ENCODE data around the gene PNPLA2.

Gene PNPLA2

GRCh38 chr11:868394-868793 is 49.7 kb downstream of the PNPLA2 start:
- TF ChIP-seq CTCF (IDR thresholded peaks at IDR 0.05; ENCODE audit: low read depth, low read length) = no peak
- DNase-seq (ENCODE audit: low read depth in 2 of 2) = no peak
- no peak overlapping the region for H3K4me3 ChIP-seq (replicated peaks in 1 of 2; ENCODE audit: low read depth in 2 of 2, low read length in 2 of 2)

- no peak for TF ChIP-seq CTCF (IDR thresholded peaks at IDR 0.05; ENCODE audit: low read depth, low read length)
- no peak for DNase-seq (ENCODE audit: low read depth in 2 of 2)
- H3K4me3 ChIP-seq (replicated peaks in 1 of 2; ENCODE audit: low read depth in 2 of 2, low read length in 2 of 2) = no peak overlapping the region
These were observed 50.1 kb downstream of the PNPLA2 start for GRCh38 chr11:868802-869201.

GRCh38 chr11:869399-870126 is 50.8 kb downstream of the PNPLA2 start:
- no peak for TF ChIP-seq CTCF (IDR thresholded peaks at IDR 0.05; ENCODE audit: low read depth, low read length)
- H3K4me3 ChIP-seq (replicated peaks in 1 of 2; ENCODE audit: low read depth in 2 of 2, low read length in 2 of 2) = no peak overlapping the region
- DNase-seq (ENCODE audit: low read depth in 2 of 2) = no peak

GRCh38 chr11:870127-870413 is 51.4 kb downstream of the PNPLA2 start:
- DNase-seq (ENCODE audit: low read depth in 2 of 2) = no peak
- peak; percentile 24 for TF ChIP-seq CTCF (IDR thresholded peaks at IDR 0.05; ENCODE audit: low read depth, low read length)
- no peak overlapping the region for H3K4me3 ChIP-seq (replicated peaks in 1 of 2; ENCODE audit: low read depth in 2 of 2, low read length in 2 of 2)

- H3K4me3 ChIP-seq (replicated peaks in 1 of 2; ENCODE audit: low read depth in 2 of 2, low read length in 2 of 2) = no peak overlapping the region
- no peak for DNase-seq (ENCODE audit: low read depth in 2 of 2)
- no peak for TF ChIP-seq CTCF (IDR thresholded peaks at IDR 0.05; ENCODE audit: low read depth, low read length)
These were observed 51.7 kb downstream of the PNPLA2 start for GRCh38 chr11:870418-870817.

GRCh38 chr11:871472-871871 is 52.8 kb downstream of the PNPLA2 start:
- no peak for TF ChIP-seq CTCF (IDR thresholded peaks at IDR 0.05; ENCODE audit: low read depth, low read length)
- no peak for DNase-seq (ENCODE audit: low read depth in 2 of 2)
- no peak overlapping the region for H3K4me3 ChIP-seq (replicated peaks in 1 of 2; ENCODE audit: low read depth in 2 of 2, low read length in 2 of 2)

GRCh38 chr11:872799-873198 is 54.1 kb downstream of the PNPLA2 start:
- no peak overlapping the region for H3K4me3 ChIP-seq (replicated peaks in 1 of 2; ENCODE audit: low read depth in 2 of 2, low read length in 2 of 2)
- DNase-seq (ENCODE audit: low read depth in 2 of 2) = no peak
- no peak for TF ChIP-seq CTCF (IDR thresholded peaks at IDR 0.05; ENCODE audit: low read depth, low read length)

Data from cardiac fibroblast (primary cell).